Keratinocyte (primary cell): ENCODE data around the gene CATSPERE.

Experiments
- EZH2 ChIP-seq: IDR thresholded peaks from one replicate; pipeline ENCODE4 v1.6.1; 2012; ENCODE audit warnings: inconsistent platforms, mild to moderate bottlenecking, low read length, moderate library complexity
- TF ChIP-seq, protein P1 (sequence below), 3 experiments: IDR thresholded peaks in 1 of 3; conservative IDR thresholded peaks in 1 of 3; optimal IDR thresholded peaks in 1 of 3; 2 replicates in 2 of 3; 3 replicates in 1 of 3; pipeline versions ENCODE3 to v1.5.1; 2011; ENCODE audit warnings: low read length in 3 of 3, mild to moderate bottlenecking in 3 of 3, moderate library complexity in 2 of 3, control low read depth in 1 of 3, inconsistent platforms in 1 of 3; ENCODE audit not compliant: insufficient read depth in 2 of 3; ENCODE audit errors: extremely low read depth in 1 of 3

DNA sequence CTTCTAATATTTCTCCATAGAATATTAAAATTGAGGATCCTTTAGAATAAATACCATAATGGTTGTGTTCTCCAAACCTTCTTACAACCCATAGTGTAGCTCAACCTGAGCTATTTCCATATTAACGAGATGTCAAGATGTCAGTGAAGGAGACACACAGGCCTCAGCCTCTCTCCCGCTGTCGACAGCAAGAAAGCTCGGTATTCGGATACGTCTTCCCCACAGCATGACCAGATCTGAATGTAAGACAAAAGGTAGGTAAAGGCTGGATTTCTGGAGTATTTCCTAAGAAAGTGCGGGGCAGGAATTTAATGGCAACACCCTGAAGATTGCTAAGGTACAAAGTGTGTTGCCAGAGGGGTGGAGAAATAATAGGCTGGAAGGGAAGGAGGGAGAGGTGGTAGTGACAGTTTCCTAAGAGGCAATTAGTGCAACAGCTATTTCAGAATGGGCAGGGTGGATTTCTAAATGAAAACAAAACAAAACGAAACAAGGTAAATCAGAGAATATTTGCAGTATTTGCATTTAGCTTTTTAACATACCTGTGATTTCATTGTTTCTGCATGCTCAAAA lies 11.1 kb upstream of the CATSPERE start:
- TF ChIP-seq, protein P1, sequence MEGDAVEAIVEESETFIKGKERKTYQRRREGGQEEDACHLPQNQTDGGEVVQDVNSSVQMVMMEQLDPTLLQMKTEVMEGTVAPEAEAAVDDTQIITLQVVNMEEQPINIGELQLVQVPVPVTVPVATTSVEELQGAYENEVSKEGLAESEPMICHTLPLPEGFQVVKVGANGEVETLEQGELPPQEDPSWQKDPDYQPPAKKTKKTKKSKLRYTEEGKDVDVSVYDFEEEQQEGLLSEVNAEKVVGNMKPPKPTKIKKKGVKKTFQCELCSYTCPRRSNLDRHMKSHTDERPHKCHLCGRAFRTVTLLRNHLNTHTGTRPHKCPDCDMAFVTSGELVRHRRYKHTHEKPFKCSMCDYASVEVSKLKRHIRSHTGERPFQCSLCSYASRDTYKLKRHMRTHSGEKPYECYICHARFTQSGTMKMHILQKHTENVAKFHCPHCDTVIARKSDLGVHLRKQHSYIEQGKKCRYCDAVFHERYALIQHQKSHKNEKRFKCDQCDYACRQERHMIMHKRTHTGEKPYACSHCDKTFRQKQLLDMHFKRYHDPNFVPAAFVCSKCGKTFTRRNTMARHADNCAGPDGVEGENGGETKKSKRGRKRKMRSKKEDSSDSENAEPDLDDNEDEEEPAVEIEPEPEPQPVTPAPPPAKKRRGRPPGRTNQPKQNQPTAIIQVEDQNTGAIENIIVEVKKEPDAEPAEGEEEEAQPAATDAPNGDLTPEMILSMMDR (optimal IDR thresholded peaks at IDR 0.05 in 1 of 3, IDR thresholded peaks at IDR 0.05 in 1 of 3, conservative IDR thresholded peaks at IDR 0.05 in 1 of 3; ENCODE audit: extremely low read depth in 1 of 3, insufficient read depth in 2 of 3, low read length in 3 of 3), result no peak
- no peak for TF ChIP-seq EZH2
